Bone marrow (tissue), 2 donors: ENCODE measurements around the gene PRDM5.
"Not testable (repeated sequence)": the region's sequence is repeated elsewhere in the genome, so short reads cannot be mapped to it uniquely, and the experiment has no call there.

Experiments used
- DNase-seq, 2 donors: peaks; one replicate each; lab custom pipeline; 2025; lab: John Stamatoyannopoulos, UW

The PRDM5 gene

GRCh38 chr4:120753854-120754253 is 168.7 kb downstream of the PRDM5 start:
- DNase-seq = no peak

GRCh38 chr4:120750152-120750525 is 172.4 kb downstream of the PRDM5 start:
- DNase-seq = no peak

- DNase-seq = no peak
Measured at GRCh38 chr4:120749445-120750151, 172.9 kb downstream of the PRDM5 start.

- not testable (repeated sequence) for DNase-seq
Measured at GRCh38 chr4:120741636-120742035, 180.9 kb downstream of the PRDM5 start.

GRCh38 chr4:120736312-120736711 is 186.2 kb downstream of the PRDM5 start:
- no peak for DNase-seq

- DNase-seq = no peak
Measured at GRCh38 chr4:120733968-120734367, 188.6 kb downstream of the PRDM5 start.

DNA sequence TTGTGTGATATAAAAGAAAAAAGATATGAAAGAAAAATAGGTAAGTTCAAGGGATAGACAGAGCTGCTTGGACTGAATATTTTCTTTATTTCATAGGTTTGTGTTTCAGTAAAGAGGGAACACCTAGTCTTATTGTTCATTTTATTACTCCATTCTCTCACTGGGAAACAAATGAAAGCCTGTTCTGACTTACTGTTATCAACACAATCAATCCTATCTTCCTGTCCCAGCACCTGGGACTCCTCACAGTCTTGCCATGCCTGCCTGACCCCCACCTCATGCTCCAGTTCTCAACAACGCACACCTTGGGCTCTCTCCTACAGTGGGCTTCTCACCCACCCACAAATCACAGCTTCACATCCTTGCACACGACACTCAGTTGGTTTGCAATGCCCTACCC is 189.5 kb downstream of the PRDM5 start:
- no peak for DNase-seq

DNA sequence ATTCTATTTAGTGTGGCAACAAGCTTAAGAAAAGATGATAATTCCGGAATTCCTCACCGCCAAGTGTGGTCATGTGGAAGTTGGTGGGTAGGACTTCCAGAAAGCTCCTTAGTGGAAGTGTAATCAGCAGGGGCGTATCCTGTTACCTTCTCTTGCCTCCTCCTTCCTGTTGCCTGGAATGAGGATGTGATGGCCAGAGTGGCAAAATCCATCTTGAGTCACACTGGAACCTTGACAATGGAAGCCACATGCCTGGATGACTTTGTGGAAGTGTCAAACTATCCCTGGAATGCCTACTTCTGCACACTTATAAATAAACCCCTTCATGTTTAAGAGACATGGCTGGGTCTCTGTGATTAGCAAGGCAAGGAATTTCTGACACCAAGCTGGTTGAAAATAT is 191.0 kb downstream of the PRDM5 start:
- DNase-seq = no peak

- no peak for DNase-seq
Measured at GRCh38 chr4:120730777-120731320, 191.7 kb downstream of the PRDM5 start.

- DNase-seq = no peak
Measured at GRCh38 chr4:120728892-120729675, 193.4 kb downstream of the PRDM5 start.

GRCh38 chr4:120725639-120726580 is 196.6 kb downstream of the PRDM5 start:
- DNase-seq = no peak

- DNase-seq = no peak
Measured at GRCh38 chr4:120724656-120725055, 197.9 kb downstream of the PRDM5 start.

DNA sequence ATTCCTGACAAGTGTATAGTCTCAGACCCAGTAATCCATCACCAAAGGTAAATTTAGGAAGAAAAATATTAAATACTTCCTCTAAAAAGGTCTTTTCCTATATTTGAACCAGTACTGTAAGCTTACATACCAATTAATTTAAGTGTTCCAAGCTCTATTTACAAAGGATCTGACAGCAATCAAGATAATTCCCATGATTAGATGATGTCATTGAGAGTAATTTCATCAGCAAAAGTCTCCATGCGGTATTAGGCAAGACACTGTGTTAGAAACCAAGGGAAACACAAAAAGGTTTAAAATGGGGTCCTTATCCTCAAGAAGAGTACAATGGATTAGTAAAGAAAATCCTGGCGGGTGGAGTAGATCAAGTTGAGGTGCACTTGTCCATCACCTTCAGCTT is 198.5 kb downstream of the PRDM5 start:
- DNase-seq = no peak

- DNase-seq = no peak
Measured at GRCh38 chr4:120723105-120723504, 199.4 kb downstream of the PRDM5 start.

GRCh38 chr4:120722655-120723054 is 199.9 kb downstream of the PRDM5 start:
- no peak for DNase-seq

GRCh38 chr4:120720354-120720934 is 202.1 kb downstream of the PRDM5 start:
- no peak for DNase-seq

GRCh38 chr4:120718979-120719566 is 203.5 kb downstream of the PRDM5 start:
- no peak for DNase-seq

GRCh38 chr4:120716346-120716745 is 206.2 kb downstream of the PRDM5 start:
- DNase-seq = no peak

DNA sequence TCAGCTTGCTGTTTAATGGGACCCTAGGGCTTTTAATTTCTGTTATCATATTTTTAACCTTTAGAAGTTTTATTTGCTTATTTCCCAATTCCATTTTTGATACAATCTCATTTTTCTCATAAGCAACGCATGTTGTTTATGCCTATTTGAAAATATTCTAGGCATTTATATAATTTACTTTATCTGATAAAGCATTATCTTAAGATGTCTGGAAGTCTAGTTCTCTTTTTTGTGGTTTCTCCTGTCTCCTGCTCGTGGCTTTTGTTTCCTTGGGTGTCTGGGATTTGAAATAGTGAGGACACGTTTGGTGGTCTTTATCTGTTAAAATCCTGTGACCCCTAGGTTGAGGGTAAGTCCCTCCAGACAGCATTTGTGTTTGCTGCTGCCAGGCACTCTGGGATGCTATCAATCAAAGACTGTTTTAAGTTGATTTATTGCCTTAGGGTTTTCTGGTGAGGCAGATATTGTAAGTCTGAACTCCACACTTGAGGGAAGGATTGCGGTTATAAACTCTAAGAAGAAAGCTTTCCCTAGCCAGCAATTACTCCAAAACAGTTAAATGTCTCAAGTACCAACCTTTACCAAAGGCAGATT is 208.0 kb downstream of the PRDM5 start:
- DNase-seq = no peak

DNA sequence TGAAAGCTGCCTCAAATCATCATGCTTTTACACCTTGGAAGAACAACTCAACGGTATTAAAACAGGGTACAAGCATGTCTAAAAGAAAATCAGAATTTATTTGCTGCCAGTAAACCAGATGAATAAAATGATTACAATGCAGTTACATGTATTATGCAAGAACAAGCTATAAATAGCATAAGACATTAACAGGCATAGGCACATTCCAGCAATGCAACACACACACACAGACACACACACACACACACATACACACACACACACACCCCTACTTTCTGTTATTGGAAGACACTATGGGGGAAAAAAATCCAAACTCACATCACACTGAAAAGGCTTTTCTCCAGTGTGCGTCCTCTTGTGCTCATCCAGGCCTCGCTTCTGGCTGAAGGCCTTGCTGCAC is 212.5 kb downstream of the PRDM5 start:
- DNase-seq = no peak

- no peak for DNase-seq
Measured at GRCh38 chr4:120704538-120704937, 218.0 kb downstream of the PRDM5 start.
